Heart left ventricle (tissue), 13 donors: ENCODE measurements around the gene CCDC152.

Experiments
- POLR2A ChIP-seq, 2 donors: fragments of 450-650 bp; IDR thresholded peaks; one replicate each; pipeline ENCODE4 v1.6.1; 2017; ENCODE audit warnings: antibody characterized with exemption in 2 of 2, mild to moderate bottlenecking in 2 of 2, moderate library complexity in 2 of 2
- TF ChIP-seq, protein P1 (sequence below), 12 donors: fragments of 200-600 bp; sonication (generic) in 4 of 12; IDR thresholded peaks; one replicate each; pipeline versions ENCODE4 v1.5.0 to v1.8.0; 2018 to 2022; ENCODE audit warnings: antibody characterized with exemption in 12 of 12, mild to moderate bottlenecking in 5 of 12
- donor health status: ischemic (EF 13 %, LVEDD 7.1; RV severe dilation, severe dysfunction).
- donor health status: DM: no; HTN: yes; CAD: no.
- donor health status: DM: no; HTN: no; CAD: no.
- donor health status: ischemic (EF 25% LVEDD 6.9; RV normal size, moderate dysfunction).
- donor health status: ischemic (EF 25% LVEDD 5.7; RV mildly dilated, moderate dysfunction).
- donor health status: ischemic (EF 35%, LVEDD 5.7; RV mildly dilated, moderate dysfunction).
- donor health status: nonischemic (EF 11% LVEDD 7.7; RV severe dilation, severe dysfunction).
- donor health status: DM: yes; HTN: yes; CAD: no.
- donor health status: PGD.
- donor health status: ischemic (EF 29% LVEDD 5.4; RV normal size, mild dysfunction).
- donor health status: nonischemic (EF 23%, LVEDD 6.1; RV moderate dilation, normal function).

DNA sequence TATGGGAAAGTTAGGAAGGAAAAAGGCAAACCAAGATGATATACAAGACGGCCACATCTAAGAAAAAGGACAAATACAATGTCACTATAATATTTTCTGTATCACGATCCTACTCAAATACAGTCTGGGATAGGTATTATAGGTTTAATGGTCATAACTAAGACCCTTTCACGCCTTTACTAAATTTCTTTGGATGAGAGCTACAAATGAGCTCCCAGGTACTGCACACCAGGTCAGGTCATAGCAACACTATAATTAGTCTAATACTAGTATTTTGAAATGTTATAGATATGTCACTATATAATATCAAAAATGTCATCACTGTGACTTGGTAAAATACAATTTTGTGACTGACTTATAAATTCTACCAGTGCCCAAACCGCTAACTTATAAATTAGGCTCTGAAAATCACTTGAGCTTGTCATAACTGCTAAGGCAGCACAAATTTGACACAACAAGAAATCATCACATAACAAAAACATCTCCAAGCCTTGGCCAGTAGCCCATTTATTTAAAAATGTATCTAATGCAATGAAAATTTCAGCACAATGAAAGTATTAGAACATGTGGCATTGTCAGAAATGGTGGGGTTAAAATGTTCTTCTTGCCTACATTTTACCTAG, 48.2 kb downstream of the CCDC152 start:
- TF ChIP-seq, protein P1, sequence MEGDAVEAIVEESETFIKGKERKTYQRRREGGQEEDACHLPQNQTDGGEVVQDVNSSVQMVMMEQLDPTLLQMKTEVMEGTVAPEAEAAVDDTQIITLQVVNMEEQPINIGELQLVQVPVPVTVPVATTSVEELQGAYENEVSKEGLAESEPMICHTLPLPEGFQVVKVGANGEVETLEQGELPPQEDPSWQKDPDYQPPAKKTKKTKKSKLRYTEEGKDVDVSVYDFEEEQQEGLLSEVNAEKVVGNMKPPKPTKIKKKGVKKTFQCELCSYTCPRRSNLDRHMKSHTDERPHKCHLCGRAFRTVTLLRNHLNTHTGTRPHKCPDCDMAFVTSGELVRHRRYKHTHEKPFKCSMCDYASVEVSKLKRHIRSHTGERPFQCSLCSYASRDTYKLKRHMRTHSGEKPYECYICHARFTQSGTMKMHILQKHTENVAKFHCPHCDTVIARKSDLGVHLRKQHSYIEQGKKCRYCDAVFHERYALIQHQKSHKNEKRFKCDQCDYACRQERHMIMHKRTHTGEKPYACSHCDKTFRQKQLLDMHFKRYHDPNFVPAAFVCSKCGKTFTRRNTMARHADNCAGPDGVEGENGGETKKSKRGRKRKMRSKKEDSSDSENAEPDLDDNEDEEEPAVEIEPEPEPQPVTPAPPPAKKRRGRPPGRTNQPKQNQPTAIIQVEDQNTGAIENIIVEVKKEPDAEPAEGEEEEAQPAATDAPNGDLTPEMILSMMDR (IDR thresholded peaks at IDR 0.05): no peak
- no peak for TF ChIP-seq POLR2A (IDR thresholded peaks at IDR 0.05)
